Panc1 (cell line): ENCODE data around the gene ZNF212. TPM values are rescaled to one million over a fixed set of nuclear protein-coding genes. Genes with fewer than 3 reads are reported as not detected.

ENCODE experiments used
- ATAC-seq: fragments of 200-7000 bp; cut with Tn5 transposase; 2 replicates; pipeline ENCODE4 v1.9.1; 2020; ENCODE audit warnings: mild to moderate bottlenecking, moderate library complexity
- BruUV-seq: library from RNA; stranded (reverse); fragments of 400-500 nt; replicated peaks from 2 replicates; lab custom pipeline; 2021; lab: Mats Ljungman, UMichigan
- CTCF ChIA-PET: fragments of 300-600 bp; sonication (Branson Sonifier 250); formaldehyde crosslinking; loops from one replicate; lab custom pipeline; 2022; ENCODE audit warnings: antibody characterized with exemption; lab: Charles Lee
- POLR2A ChIA-PET: fragments of 300-600 bp; sonication (Branson Sonifier 250); formaldehyde crosslinking; loops from one replicate; lab custom pipeline; 2022; ENCODE audit warnings: antibody characterized with exemption; lab: Charles Lee
- DNase-seq: peaks from one replicate; pipeline ENCODE4 v3.0.0-alpha.2; 2010; ENCODE audit warnings: low read depth, low spot score
- H3K27ac ChIP-seq: 2 replicates; pipeline ENCODE4 v1.5.1; 2011; ENCODE audit warnings: mild to moderate bottlenecking, low read length, inconsistent platforms
- H3K27me3 ChIP-seq: fragments of 200-500 bp; sonication (Bioruptor generic); 2 replicates; pipeline ENCODE4 v1.6.0; 2014; ENCODE audit warnings: low read length, inconsistent platforms; ENCODE audit not compliant: control insufficient read depth, insufficient read depth
- H3K36me3 ChIP-seq: fragments of 200-500 bp; sonication (Bioruptor generic); 2 replicates; pipeline ENCODE4 v1.5.1; 2014; ENCODE audit warnings: inconsistent platforms, mild to moderate bottlenecking, low read length, moderate library complexity; ENCODE audit not compliant: control insufficient read depth, insufficient read depth
- H3K4me1 ChIP-seq: 2 replicates; pipeline ENCODE4 v1.5.1; 2011; ENCODE audit warnings: inconsistent platforms, mild to moderate bottlenecking, low read length, moderate library complexity; ENCODE audit not compliant: control insufficient read depth, insufficient read depth
- H3K4me3 ChIP-seq, 2 experiments: 2 replicates each; pipeline ENCODE4 v1.5.1; 2011 to 2012; ENCODE audit warnings: low read depth in 2 of 2, low read length in 2 of 2, mild to moderate bottlenecking in 2 of 2, inconsistent platforms in 1 of 2, moderate library complexity in 1 of 2
- H3K9me3 ChIP-seq: fragments of 200-500 bp; sonication (Bioruptor generic); 2 replicates; pipeline ENCODE4 v1.5.1; 2014; ENCODE audit warnings: low read depth, mild to moderate bottlenecking, inconsistent platforms, low read length, moderate library complexity; ENCODE audit not compliant: control insufficient read depth, insufficient read depth
- CTCF ChIP-seq: fragments of 450-650 bp; IDR thresholded peaks from 2 replicates; pipeline ENCODE4 v1.5.1; 2017; ENCODE audit warnings: mild to moderate bottlenecking
- POLR2AphosphoS5 ChIP-seq: IDR thresholded peaks from 2 replicates; pipeline ENCODE4 v1.6.1; 2012; ENCODE audit warnings: mild to moderate bottlenecking, low read depth, low read length, moderate library complexity
- REST ChIP-seq, 2 experiments: IDR thresholded peaks; 2 replicates each; pipeline ENCODE4 v1.6.1; 2011 to 2012; ENCODE audit warnings: low read depth in 2 of 2, control low read depth in 1 of 2, low read length in 1 of 2, mild to moderate bottlenecking in 1 of 2, moderate library complexity in 1 of 2; ENCODE audit not compliant: insufficient read depth in 1 of 2
- SIN3A ChIP-seq: IDR thresholded peaks from 2 replicates; pipeline ENCODE4 v1.6.1; 2012; ENCODE audit warnings: low read depth, mild to moderate bottlenecking, low read length, moderate library complexity, borderline replicate concordance; ENCODE audit not compliant: insufficient read depth
- TCF7L2 ChIP-seq: IDR thresholded peaks from 2 replicates; pipeline ENCODE4 v1.6.1; 2011; ENCODE audit warnings: mild to moderate bottlenecking, low read depth, low read length, inconsistent platforms
- in situ Hi-C: cut with HindIII; loops from 2 replicates; pipeline ENCODE4 v1.10.0; 2016; ENCODE audit warnings: low sequenced_read_pairs, low pct_unique_long_range_greater_than_20kb
- intact Hi-C: fragments of 100-400 bp; cut with micrococcal nuclease; formaldehyde crosslinking; loops from one replicate; pipeline ENCODE4 v1.10.0; 2022; ENCODE audit not compliant: unreplicated experiment
- total RNA-seq: library from RNA; stranded (reverse); gene quantifications from one replicate; pipeline ENCODE4 v1.2.1, GENCODE V29; 2021; ENCODE audit not compliant: unreplicated experiment

The ZNF212 gene
- total RNA-seq, 1 experiment from 2014 or later, result 11.3 TPM

DNA sequence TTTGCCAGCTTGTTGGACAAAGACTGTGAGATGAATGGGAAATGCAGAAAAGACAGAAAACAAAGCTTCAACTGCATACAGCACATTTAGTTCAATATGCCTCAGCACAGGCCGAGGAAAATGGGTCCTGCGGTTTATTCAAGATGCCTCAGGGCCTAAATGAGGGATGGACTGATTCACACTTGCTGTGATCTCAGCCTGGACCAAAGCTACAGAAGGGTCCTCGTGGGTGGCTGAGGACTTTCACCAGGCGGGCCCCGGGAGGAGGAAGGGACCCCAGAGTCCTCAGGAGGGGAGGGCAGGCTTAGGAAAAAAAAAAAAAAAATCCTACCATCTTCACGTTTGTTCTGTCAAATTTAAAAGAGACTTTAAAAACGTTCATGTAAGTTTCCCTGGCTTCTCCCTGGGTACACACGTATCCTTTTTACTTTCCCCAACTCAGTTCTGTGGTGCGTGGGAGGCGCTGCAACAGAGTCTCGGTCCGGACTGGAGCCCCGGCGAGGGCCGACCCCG is 21.9 kb downstream of the ZNF212 start:
- H3K27me3 ChIP-seq, result no peaks in the 10 kb centered on the region
- H3K9me3 ChIP-seq, result no peaks in the 10 kb centered on the region
- DNase-seq (no peak), ATAC-seq (peak; percentile 1; the same call in 1 of the 2 replicates)
- POLR2A ChIA-PET, result no interaction called here
- in situ Hi-C loops (no loop called here), intact Hi-C loops (no loop called here)
- TF ChIP-seq REST (IDR thresholded peaks at IDR 0.05; ENCODE audit: insufficient read depth in 1 of 2, low read depth in 2 of 2, low read length in 1 of 2) (no peak), TCF7L2 (no peak), POLR2AphosphoS5 (no peak), CTCF (no peak), SIN3A (no peak)
- no peaks in the 10 kb centered on the region for H3K36me3 ChIP-seq
- H3K4me3 ChIP-seq, result peak overlapping the region; percentile 53 to 64
- TSS peak; percentile 86 for BruUV-seq
- CTCF ChIA-PET, result interaction anchor here (0.6 to 1.9 kb wide), 3 partner anchors 23 to 91 kb away, joined by 3 to 11 read pairs (median 5); partner anchors contain the start of gene ZNF282
- H3K27ac ChIP-seq, result peak overlapping the region; percentile 75
- H3K4me1 ChIP-seq, result peaks cover 8% of the 10 kb centered on the region; the same call in 1 of the 2 replicates

GRCh38 chr7:149261829-149262617 is 22.6 kb downstream of the ZNF212 start, which contains the start of gene ZNF783:
TSS of gene ZNF783 (plus strand) at chr7:149262196. CDS start at chr7:149262334, 138 bp downstream.
- in situ Hi-C loops, result no loop called here
- TF ChIP-seq POLR2AphosphoS5 (peak; percentile 26), REST (IDR thresholded peaks at IDR 0.05; ENCODE audit: insufficient read depth in 1 of 2, low read depth in 2 of 2, low read length in 1 of 2) (no peak), SIN3A (0 out of 2 replicates have a peak, but pooled peaks have one; percentile 75), TCF7L2 (peak; percentile 21), CTCF (peak; percentile 95)

More at GRCh38 chr7:149261829-149262617, 22.6 kb downstream of the ZNF212 start, which contains the start of gene ZNF783:
- Histone ChIP-seq H3K27me3 (no peaks in the 10 kb centered on the region), H3K9me3 (no peaks in the 10 kb centered on the region), H3K4me1 (peaks cover 8% of the 10 kb centered on the region; the same call in 1 of the 2 replicates), H3K36me3 (0 out of 2 replicates have a peak, but pooled peaks cover 2% of the 10 kb centered on the region), H3K27ac (peak within 1 kb of the TSS; percentile 90), H3K4me3 (peak within 1 kb of the TSS; percentile 53 to 64)
- CTCF ChIA-PET, result interaction anchor here (0.5 to 1.9 kb wide), 4 partner anchors 23 to 160 kb away, joined by 3 to 11 read pairs (median 4); partner anchors contain the start of gene ZNF282
- intact Hi-C loops, result no loop called here
- no TSS peak for BruUV-seq
- ATAC-seq (peak; percentile 96), DNase-seq (no peak)
- POLR2A ChIA-PET, result interaction anchor here (0.7 kb wide), 1 partner anchor 282 kb away, joined by 3 read pairs; no protein-coding TSS in a partner anchor
